ENCODE data around the gene LYZL1. TPM values are rescaled to one million over a fixed set of nuclear protein-coding genes. Genes with fewer than 3 reads are reported as not detected.

The LYZL1 gene
- total RNA-seq, 2 donors from 2014 or later: not detected

DNA sequence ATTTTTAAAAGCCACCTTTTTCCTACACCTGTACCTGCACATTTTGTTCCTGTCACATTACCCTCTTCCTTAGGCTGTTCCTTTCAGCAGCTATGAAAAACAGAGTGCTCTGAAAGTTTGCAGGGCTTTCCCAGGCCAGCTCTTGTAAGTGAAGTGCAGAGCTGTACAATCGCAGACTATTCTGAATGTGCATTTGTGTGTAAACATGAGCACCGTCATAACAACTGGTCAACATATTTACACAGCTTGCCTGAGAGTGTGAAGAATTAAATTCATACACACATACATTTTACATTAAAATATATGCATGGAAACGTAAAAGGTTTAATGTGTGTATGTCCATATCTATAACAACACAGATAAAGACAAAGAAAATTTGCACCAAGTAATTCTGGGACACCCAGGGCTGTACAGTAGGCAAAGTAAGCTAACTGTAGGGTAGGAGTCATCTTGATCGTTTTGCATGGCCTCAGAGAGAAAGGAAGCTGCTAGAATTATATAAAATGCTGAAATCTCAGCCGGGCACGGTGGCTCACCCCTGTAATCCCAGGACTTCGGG lies 23.6 kb upstream of the LYZL1 start:
- H3K4me1 ChIP-seq: no peaks in the 10 kb centered on the region
- TF ChIP-seq, protein P1, sequence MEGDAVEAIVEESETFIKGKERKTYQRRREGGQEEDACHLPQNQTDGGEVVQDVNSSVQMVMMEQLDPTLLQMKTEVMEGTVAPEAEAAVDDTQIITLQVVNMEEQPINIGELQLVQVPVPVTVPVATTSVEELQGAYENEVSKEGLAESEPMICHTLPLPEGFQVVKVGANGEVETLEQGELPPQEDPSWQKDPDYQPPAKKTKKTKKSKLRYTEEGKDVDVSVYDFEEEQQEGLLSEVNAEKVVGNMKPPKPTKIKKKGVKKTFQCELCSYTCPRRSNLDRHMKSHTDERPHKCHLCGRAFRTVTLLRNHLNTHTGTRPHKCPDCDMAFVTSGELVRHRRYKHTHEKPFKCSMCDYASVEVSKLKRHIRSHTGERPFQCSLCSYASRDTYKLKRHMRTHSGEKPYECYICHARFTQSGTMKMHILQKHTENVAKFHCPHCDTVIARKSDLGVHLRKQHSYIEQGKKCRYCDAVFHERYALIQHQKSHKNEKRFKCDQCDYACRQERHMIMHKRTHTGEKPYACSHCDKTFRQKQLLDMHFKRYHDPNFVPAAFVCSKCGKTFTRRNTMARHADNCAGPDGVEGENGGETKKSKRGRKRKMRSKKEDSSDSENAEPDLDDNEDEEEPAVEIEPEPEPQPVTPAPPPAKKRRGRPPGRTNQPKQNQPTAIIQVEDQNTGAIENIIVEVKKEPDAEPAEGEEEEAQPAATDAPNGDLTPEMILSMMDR (IDR thresholded peaks at IDR 0.05): no peak
- H3K4me3 ChIP-seq: no peak overlapping the region
- H3K36me3 ChIP-seq: no peaks in the 10 kb centered on the region
- no peak overlapping the region for H3K27ac ChIP-seq
- H3K27me3 ChIP-seq: no peaks in the 10 kb centered on the region
- DNase-seq: no peak
- no peak overlapping the region for H3K9ac ChIP-seq (ENCODE audit: low read depth in 2 of 2, low read length in 2 of 2)
- intact Hi-C loops (cut with DNase I): no loop called here
- H3K9me3 ChIP-seq: no peaks in the 10 kb centered on the region

DNA sequence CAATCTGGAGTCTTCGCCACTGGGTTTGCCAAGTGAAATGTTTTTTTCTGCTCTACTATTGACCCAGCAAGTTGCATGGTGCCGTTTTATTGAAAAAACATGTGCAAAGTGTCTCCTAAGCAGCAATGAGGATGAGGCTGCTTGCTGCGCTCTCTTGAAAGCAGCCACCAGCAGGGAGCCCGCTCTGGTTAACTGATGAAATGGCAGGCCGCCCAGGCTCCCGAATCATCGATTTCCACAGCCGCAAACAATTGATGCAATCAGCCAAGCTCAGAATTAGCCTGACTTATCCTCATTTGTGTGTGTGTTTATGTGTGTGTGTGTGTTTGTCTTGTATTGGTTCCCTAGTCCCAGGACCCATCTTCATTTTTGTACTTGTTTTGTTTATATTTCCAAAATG lies 22.2 kb upstream of the LYZL1 start:
- intact Hi-C loops (cut with DNase I): no loop called here
- Histone ChIP-seq H3K36me3 (no peaks in the 10 kb centered on the region), H3K27ac (no peak overlapping the region), H3K9me3 (no peaks in the 10 kb centered on the region), H3K27me3 (no peaks in the 10 kb centered on the region), H3K9ac (ENCODE audit: low read depth in 2 of 2, low read length in 2 of 2) (no peak overlapping the region), H3K4me3 (no peak overlapping the region), H3K4me1 (no peaks in the 10 kb centered on the region)
- no peak for DNase-seq
- TF ChIP-seq, protein P1 (IDR thresholded peaks at IDR 0.05): no peak

DNA sequence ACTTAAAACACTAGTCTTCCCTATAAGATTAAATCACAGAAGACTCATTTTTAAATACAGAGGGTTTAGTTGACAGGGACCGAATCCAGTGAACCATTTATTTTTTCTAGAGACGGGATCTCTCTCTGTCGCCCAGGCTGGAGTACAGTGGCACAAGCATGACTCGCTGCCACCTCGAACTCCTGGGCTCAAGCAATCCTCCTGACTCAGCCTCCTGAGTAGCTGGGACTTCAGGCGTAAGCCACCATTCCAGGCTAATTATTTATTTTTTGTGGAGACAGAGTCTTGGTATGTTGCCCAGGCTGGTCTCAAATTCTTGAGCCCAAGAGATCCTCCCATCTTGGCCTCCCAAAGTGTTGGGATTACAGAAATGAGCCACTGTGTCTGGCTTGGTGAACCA lies 20.9 kb upstream of the LYZL1 start:
- H3K9me3 ChIP-seq: no peaks in the 10 kb centered on the region
- no peak overlapping the region for H3K27ac ChIP-seq
- intact Hi-C loops (cut with DNase I): no loop called here
- no peak overlapping the region for H3K4me3 ChIP-seq
- no peaks in the 10 kb centered on the region for H3K36me3 ChIP-seq
- TF ChIP-seq, protein P1 (IDR thresholded peaks at IDR 0.05): no peak
- no peak overlapping the region for H3K9ac ChIP-seq (ENCODE audit: low read depth in 2 of 2, low read length in 2 of 2)
- no peaks in the 10 kb centered on the region for H3K4me1 ChIP-seq
- DNase-seq: no peak
- no peaks in the 10 kb centered on the region for H3K27me3 ChIP-seq

DNA sequence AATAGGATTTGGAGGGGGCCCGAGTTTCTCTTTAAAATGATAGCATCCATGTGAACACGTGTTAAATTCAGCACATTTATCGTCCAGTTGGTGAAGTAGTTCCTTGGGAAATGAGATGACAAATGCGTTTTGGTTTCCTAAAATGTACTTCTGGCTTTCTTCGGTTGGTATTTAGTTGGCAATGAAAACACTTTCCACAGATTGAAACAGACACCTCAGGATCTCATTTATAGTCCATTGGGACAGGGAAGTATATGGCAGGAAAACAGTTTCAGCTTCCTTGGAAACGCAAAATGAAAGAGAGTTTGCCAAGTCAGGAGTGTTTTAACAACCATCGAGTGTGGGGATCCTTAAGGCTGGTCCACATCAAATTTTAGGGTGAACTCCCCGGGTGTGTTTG lies 19.4 kb upstream of the LYZL1 start:
- no peak overlapping the region for H3K9ac ChIP-seq (ENCODE audit: low read depth in 2 of 2, low read length in 2 of 2)
- H3K9me3 ChIP-seq: no peaks in the 10 kb centered on the region
- TF ChIP-seq, protein P1 (IDR thresholded peaks at IDR 0.05): no peak
- H3K27ac ChIP-seq: no peak overlapping the region
- no peaks in the 10 kb centered on the region for H3K36me3 ChIP-seq
- no peaks in the 10 kb centered on the region for H3K27me3 ChIP-seq
- no peak for DNase-seq
- H3K4me1 ChIP-seq: no peaks in the 10 kb centered on the region
- intact Hi-C loops (cut with DNase I): no loop called here
- no peak overlapping the region for H3K4me3 ChIP-seq

DNA sequence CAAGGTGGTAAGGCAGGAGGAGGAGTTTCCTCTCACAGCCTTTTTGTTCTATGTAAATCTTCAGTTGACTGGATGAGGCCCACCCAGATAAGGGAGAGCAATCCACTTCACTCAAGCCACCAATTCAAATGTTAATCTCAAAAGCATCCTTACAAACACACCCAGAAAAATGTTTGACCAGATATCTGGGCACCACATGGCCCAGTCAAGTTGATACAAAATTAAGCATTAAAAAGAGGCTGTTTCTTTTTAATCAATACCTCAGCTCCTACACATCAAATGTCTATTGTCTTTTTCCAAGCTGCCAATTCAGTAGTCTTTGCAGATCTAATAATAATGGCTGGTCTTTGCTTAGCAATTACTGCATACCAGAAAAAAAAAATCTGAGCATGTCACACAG lies 18.0 kb upstream of the LYZL1 start:
- no peaks in the 10 kb centered on the region for H3K36me3 ChIP-seq
- H3K9me3 ChIP-seq: no peaks in the 10 kb centered on the region
- TF ChIP-seq, protein P1 (IDR thresholded peaks at IDR 0.05): no peak
- no peaks in the 10 kb centered on the region for H3K27me3 ChIP-seq
- intact Hi-C loops (cut with DNase I): no loop called here
- H3K27ac ChIP-seq: no peak overlapping the region
- H3K4me3 ChIP-seq: no peak overlapping the region
- no peak overlapping the region for H3K9ac ChIP-seq (ENCODE audit: low read depth in 2 of 2, low read length in 2 of 2)
- no peaks in the 10 kb centered on the region for H3K4me1 ChIP-seq
- no peak for DNase-seq

Data from colonic mucosa (tissue), 4 donors.